Esophagus mucosa (tissue), 1 donor: ENCODE data around the gene FA2H. TPM values are rescaled to one million over a fixed set of nuclear protein-coding genes. Genes with fewer than 3 reads are reported as not detected.
"Not testable (repeated sequence)": the region's sequence is repeated elsewhere in the genome, so short reads cannot be mapped to it uniquely, and the experiment has no call there.

Source experiments
- ATAC-seq: fragments of 200-7000 bp; cut with Tn5 transposase; one replicate; pipeline ENCODE4 v1.9.1; 2020
- total RNA-seq: library from RNA; stranded (reverse); gene quantifications from one replicate; pipeline ENCODE4 v1.2.4, GENCODE V29; 2023
- donor health status: DM: yes; HTN: yes; CAD: no.

Gene FA2H
- total RNA-seq, 1 donor from 2014 or later: 1.3 TPM

DNA sequence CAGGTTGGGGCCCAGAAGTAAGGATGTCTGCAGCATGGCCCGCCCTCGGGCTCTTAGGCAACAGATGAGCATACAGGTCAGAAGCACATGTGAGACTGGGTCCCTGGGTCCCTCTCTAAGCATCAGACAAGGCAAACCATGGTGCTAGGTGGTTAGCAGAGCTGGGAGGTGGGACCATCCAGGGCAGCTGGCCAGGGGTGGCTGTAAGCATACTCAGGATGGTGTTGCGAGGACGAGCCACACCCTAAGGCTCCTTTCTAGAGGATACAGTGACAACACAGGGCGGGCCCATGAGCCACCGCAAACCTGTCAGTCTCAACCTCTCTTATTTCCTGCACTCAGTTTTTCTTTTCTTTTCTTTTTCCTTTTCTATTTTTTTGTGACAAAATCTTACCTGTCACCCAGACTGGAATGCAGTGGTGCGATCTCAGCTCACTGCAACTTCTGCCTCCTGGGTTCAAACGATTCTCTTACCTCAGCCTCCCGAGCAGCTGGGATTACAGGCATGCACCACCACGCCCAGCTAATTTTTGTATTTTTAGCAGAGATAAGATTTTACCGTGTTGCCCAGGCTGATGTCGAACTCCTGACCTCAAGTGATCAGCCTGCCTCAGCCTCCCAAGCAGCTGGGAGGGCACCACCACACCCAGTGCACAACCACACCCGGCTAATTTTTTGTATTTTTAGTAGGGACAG, 3.6 kb downstream of the FA2H start:
- ATAC-seq: peak; percentile 32

DNA sequence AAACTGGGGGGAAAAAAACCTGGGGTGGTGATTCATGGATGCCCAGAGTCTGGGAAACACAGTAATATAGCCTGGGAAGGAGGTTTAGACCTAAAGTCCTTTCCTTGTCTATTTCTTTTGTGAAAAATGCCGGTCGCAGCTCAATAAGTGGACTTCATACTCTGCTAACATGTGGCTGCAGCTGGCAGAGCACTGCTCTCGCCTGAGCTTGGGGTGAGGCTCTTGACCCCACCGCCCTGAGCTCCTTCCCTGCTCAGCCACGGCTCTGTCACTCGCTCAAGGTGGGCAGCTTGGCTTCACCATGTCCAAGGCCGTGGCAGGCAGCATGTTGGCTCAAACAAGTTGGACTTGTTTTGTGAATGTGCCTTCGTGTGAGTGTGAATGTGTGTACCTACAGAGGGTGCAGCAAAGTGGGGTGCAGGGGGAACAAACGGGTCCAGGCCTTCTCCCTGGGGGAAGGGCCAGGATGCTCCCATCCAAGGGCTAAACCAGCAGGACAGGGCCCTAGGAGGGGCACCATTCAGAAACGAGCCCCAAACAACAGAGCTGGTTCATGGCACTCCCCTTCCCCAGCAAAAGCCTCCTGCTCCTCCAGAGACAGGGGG, 4.9 kb downstream of the FA2H start:
- no peak for ATAC-seq

DNA sequence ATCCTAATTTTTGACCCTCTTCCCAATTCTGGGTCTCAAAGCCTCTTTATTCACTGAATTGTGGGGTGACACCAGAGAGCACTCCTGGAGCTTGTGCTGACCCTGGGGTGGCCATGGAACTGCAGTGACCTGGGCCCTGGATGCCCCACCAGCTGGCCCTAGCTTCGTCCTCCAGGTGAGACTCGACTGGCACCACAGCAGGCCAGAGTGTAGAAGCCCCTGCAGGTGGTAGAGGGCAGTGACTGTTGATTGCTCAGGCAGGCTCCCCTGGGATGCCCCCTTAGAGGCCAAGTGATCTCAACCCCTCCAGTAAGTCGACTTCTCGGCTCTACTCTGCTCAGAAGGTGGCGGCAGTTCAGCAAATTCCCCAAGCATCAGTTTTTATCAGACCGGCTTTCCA, 6.4 kb downstream of the FA2H start:
- no peak for ATAC-seq

DNA sequence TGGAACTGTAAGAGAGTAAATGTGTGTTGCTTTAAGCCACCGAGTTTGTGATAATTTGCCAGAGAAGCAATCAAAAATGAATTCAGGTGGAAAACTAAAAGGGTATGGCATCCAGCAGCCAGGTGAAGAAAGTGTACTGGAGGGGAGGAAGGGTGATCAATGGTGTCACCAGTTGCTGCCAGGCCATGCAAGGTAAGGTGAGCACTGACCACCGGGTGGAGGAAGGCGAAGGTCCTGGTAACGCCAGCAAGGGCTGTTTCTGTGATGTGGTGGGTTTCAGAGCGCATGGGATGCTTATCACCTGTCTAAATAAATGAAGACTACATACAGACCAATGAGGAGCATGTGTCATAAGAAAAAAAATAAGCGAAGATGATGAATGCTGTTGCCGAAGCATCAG, 6.9 kb downstream of the FA2H start:
- no peak for ATAC-seq

DNA sequence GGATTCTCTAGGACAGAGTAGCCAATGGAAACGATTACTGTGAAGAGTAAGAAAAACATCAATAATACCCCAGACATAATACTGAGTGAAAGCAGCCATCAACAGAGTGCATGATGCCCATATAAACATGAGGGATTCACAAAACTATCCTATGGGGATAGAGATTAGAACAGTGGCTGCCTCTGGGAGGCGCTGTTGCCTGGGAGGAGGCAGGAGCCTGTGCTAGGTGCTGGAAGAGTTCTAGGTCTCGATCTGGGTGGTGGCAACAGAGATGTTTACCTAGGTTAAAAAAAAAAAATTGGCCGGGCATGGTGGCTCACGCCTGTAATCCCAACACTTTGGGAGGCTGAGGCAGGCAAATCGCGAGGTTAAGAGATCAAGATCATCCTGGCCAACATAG, 7.9 kb downstream of the FA2H start:
- ATAC-seq: no peak

DNA sequence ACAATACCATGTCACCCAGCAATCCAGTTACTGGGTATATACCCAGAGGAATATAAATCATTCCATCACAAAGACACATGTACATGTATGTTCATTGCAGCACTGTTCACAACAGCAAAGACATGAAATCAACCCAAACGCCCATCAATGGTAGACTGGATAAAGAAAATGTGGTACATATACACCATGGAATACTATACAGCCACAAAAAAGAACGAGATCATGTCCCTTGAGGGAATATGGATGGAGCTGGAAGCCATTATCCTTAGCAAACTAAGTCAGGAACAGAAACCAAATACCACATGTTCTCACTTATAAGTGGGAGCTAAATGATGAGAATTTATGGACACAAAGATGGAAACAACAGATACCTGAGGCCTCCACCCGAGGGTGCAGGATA, 10.4 kb downstream of the FA2H start:
- ATAC-seq: not testable (repeated sequence)

DNA sequence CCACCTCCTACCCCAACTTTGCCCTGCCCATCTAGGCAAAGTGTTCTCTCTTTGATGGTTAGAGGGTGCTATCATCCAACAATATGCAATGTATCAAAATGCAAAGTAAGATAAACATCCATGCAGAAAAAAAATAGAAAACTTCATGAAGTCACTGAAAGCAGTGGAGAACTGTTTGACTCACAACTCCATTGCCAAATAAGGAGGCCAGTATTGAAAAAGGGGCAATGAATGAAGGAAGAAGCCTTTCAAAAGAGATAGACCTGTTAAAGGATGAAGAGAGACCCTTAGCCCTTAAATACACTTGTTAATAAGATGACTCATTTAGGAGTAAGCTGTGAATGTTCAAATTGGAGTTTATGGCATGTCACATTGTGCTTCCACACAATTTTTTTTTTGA, 13.0 kb downstream of the FA2H start:
- no peak for ATAC-seq

DNA sequence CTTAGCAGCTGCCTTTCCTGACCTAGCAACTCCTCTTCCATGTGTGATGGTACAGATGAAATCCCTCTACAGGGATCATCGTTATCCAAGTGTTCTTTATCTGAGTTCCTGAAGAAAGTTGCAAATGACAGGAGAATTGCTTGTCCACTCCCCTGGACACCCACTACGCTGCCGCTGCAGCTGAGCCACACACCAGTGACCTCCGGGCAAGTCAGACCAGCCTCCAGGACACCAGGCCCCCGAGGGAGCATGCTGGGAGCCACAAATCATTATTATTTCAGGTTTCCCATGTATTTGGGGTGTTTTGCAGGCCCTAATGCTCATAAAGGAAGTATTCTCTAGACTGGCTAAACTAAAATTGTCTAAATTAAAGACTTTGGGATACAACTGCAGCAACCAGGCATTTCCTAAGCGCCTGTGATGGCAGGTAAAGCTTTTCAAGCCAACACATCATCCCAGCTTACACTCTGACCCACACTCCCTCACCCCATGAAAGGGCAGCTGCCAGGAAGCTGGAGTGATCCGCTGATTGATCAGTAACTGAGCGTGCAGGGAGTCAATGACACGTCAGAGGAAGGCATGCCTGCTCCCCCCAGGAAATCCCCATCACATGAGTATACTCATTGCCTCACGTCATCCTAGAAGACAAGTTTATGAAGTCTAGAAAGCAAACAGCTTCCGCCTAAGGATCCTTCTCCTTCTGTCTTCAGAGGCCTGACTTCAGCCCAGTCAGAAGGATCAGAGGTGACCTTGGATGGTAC, 14.4 kb downstream of the FA2H start:
- no peak for ATAC-seq

DNA sequence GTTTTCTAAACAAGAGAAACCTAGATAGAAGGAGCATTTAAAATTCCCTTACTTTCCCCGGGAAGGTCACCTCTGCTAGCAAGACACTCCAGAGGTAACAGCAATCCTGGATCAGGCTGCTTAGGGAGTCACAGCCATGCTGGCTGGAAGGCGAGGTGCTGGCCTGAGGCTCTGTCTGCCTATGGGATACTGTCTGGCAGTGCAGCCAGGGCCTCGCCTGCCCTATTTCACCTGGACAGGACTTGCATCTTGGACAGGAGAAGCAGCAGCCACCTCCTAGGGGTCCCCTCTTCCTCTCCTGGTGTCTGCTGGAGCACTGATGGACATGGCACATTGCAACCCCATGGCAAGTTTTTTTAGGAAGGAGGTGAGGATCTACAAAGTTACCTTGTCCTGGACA, 15.1 kb downstream of the FA2H start:
- ATAC-seq: no peak

DNA sequence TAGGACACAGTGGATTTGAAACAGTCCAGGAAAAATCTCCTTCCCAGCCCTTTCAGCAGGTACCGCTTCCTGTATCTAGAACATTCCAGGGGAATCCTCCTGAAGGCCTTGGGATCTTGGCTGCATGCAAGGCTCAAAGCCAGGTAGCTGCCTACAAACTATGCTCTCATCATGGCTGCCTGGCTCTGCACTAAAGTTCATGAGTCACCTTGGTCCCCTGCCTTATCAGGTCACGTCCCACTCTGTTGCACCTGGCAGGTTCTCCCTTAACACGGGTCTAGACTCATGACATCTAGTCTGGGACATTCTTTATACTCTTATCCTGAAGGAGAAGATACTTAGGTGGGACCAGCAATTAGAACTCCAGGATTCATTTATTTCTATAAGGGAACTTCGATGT, 15.8 kb downstream of the FA2H start:
- ATAC-seq: no peak

DNA sequence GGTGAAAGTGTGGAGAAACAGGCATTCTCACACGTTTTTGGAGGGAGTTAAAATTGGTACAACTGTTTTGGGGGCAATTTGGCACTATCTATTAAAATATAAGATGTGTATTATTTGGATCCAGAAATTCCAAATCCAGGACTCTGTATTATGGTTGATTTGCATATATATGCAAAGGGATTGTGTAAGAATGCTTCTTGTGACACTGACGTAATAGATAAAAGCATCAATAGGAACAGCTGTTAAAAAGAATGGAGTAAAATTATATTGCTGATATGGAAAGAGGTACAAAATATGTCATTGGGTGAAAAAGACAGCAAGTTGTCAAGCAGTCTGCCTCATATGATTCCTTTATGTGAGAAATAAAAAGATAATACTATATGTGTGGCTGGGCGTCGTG, 17.3 kb downstream of the FA2H start:
- no peak for ATAC-seq

DNA sequence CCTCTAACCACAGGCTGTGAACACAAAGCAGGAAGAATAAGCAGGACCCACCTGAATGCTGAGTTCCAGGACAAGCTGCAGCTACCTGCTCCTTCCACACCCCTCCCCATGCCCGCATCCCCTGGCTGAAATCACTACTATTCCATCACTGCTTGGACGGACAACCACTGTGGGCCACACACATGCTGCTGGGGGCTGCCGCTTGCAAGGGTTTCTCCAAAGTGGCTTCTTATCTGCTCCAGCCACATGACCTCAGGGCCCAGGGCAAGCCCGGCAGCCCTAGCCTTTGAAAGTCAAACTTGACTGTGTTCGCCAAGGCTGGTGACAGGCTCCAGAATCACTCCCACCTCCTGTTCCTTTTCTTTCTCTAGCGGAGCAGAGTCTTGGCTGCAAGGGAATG, 18.4 kb downstream of the FA2H start:
- ATAC-seq: no peak

DNA sequence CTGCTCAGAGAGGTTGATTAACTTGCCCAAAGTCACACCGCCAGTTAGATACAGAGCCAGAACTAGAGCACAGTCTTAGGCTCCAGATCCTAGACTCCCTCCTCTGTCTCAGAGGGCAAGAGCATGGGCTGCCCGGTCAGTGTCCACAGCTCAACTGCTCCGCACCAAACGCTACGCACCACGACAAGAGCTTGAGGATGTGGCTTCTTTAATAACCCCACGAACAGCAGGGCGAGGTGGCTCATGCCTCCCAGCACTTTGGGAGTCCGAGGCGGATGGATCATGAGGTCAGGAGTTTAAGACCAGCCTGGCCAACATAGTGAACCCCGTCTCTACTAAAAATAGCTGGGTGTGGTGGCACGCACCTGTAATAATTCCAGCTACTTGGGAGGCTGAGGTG, 21.4 kb downstream of the FA2H start:
- no peak for ATAC-seq

DNA sequence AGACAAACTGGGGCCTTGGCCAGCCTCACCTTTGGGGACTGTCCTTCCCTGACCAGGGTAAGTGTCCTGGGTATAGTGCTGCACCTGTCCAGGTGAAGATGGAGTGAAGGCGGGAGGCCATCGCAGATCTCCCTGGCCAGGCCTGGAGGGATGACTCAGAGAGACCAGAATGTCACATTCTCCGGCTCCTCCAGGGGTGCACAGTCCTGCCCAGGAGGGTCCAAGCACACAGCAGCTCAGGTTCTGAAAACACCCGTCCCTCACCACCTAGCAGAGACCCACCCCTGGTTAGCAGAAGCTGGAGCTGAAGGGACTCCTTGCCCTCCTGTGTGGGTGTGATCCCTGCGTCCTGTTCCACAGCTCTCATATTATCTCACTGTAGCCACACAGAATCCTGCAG, 21.9 kb downstream of the FA2H start:
- no peak for ATAC-seq

DNA sequence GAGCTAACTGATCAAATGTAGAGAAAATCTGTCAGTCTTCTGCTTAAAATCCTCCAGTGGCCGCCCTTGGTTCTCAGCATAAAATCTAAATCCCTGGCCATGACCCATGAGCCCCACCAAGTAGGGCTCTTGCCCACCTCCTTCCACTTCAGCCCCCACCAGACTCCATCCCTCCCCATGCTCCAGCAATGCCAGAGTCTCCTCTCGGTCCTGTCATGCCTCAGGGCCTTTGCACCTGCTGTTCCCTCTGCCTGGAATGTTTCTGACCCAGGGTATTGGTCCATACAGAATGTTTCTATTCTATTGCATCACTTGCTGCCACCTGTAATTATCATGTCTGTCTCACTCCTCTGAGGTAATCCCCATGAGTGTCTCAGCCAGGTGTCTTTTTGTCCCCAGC, 22.4 kb downstream of the FA2H start:
- ATAC-seq: no peak

DNA sequence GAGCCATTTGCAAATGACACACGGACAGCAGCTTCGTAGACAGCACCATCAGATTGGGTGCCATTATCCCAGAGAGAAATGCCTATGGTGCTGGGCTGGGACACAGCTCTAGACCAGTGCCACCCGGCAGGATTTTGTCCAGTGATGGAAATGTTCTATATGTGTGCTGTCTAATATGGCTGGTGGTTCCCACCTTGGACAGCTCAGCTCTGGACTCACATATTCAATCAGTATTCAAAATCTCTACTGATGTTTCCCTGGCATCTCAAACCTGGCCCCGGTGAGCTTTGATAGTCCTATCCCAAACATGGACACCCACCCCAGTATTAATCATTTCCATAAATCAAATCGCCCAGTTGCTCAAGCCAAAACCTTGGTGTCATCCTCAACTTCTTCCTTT, 23.0 kb downstream of the FA2H start:
- ATAC-seq: no peak

DNA sequence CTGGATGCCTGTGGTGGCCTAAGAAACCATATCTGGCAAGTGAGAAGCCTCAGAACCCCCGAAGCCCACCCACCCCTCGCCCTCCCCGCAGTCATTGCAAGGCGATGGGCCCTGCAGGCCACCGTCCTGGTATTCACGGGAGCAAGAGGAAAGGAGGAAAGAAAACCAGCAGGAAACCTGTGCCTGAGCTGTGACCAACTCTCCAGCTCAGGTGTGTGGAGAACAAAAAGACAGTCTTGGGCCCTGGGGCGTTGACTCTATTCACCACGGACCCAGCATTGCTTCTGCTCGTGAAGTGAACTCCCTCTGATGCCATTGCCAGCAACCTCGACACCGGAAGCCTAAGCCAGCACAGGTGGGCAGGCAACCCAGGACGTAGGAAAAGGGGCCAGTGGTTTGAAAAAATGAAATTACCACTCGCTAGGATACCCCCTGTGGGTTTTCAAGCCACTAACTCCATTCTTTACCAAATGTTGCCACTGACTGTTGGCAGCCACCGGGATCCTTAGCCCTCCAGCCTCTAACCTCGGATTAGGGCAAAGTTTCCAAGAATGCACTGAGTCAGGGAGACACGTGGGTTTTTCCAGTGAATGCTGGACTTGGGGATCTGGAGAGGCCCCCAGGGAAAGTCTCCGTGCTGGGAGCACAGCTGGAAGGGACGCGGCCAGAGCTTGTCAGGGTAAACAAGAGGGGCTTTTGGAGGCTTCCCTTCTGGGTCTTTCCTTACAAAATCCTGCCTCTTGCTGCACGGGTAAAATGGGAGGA, 25.1 kb downstream of the FA2H start:
- ATAC-seq: peak; percentile 59

DNA sequence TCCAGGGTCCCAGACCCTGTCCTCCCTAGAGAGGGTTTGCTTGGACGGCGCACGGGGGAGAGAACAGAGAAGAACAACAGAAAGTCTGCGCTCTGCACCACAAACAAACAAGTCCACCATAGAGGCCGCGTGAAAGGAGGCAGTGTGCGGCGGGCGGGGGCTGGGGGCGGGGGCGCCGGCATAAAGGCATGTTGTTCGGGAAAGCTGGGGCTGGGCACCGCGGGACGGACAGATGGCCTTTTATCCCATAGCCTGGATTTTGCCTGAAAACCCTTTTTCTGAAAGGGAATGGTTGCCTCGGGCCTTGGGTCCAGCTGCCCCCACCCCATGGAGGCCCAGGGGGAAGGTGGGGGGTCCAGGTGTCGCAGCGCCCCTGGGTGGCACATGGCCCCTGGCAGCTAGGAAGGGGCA, 26.0 kb downstream of the FA2H start:
- ATAC-seq: no peak

DNA sequence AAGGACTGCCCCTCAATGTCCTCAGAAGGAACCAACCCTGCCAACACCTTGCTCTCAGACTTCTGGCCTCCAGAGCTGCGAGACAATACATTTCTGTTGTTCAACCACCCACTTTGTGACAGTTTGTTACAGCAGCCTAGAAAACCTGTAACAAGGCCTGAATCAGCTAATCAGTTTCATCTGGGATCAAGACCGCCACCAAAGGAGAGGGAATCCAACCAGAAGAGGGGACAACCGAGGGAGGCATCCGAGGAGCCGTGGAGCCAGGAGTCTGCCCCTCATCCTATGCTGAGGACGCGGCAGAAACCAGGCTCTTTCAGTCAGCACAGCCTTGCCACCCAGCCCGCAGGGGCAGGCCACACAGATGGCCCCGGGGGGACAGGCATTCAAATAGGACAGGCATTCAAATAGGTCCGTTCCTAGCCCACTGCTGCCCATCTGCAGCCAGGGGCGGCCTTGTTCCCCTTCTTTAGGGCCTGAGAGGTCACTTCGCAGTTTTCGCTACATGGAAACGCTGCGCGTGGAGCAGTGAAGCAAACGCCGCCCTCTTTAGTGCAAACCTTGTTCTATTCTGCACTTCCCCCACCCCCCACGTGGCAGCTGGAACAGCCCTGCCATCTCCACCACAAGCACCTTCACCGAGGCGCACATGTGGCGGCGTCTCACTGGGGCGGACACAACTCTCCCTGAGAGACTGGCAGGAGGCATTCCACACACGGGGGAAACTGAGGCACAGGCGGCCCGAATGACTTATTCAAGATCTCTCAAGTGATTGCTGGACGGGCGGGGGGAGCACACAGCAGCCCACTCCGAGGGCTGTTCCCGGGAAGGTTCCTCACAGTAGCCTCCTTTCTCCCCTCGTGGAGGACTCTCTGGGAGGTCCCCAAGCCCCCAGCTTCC, 26.7 kb downstream of the FA2H start:
- ATAC-seq: no peak

DNA sequence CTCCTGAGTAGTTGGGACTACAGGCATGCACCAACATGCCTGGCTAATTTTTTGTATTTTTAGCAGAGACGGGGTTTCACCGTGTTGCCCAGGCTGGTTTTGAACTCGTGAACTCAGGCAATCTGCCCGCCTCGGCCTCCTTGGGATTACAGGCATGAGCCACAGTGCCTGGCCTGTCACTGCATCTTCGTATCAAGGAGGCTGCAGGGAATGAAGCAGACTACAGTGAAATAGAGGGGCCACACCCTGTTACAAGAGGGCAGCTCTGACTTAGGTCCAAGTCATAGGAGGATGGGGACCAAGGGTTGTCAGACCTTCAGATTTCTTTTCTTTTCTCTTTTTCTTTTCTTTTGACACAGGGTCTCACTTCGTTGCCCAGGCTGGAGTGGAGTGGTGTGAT, 28.7 kb downstream of the FA2H start:
- ATAC-seq: no peak

DNA sequence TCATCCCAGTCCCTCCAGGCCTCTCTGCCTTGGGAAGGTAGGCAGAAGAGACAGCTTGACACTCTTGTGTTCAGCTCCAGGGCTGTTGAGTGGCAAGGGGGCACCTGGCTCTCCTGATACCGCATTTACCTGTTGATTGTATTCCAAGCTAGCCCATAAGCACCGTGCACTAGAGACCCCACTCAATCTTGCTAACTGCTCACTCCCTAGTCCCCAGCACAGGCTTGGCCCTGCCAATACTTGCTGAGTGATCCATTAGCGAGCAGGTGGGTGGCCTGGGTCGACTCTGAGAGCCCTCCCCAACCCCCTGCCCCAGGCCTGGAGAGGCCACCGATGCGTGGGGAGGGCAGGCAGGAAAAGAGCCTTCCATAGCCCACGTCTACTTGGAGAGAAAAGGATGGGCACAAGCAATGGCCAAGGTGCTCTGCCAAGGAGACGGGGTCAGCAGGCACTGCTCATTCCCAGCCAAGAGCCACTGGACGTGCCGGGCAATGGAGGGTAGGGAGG, 29.5 kb downstream of the FA2H start:
- no peak for ATAC-seq

DNA sequence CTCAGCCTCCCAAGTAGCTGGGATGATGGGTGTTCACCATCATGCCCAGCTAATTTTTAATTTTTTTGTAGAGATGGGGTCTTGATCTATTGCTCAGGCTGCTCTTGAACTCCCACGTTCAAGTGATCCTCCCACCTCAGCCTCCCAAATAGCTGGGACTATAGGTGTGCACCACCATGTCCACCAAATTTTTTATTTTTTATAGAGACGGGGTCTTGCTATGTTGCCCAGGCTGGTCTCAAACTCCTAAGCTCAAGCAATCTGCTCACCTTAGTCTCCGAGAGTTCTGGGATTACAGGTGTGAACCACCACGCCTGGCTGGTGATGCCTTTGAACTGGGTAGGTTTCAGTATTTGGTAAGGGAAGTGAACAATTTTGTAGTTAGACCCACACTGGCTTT, 30.1 kb downstream of the FA2H start:
- ATAC-seq: no peak
